ENCODE measurements around the gene SLC35F1. TPM values are rescaled to one million over a fixed set of nuclear protein-coding genes. Genes with fewer than 3 reads are reported as not detected.

SLC35F1 gene
- total RNA-seq, 1 donor from 2014 or later: not detected

DNA sequence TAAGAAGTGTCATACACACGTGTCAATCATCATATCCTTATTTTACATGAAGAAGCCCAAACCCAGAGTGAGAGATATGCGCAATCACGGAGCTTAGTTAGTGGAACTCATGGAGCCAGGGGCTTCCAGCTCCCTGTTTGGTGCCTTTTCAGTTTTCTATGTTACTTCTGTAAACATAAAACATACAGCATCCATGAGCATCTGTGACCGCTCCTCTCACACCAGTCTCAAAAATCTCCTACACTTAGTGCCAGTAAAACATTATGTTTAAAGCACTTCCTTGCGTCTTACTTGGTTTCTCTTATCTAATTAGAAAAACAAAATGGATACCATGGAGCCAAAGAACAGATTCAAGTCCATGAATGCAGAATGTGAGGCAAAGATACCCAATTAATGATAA, 240.4 kb downstream of the SLC35F1 start:
- Mint-ChIP-seq H3K4me1 (no peaks in the 10 kb centered on the region), H3K27me3 (no peaks in the 10 kb centered on the region), H3K36me3 (ENCODE audit: low read depth) (no peaks in the 10 kb centered on the region), H3K4me3 (no peak overlapping the region), H3K27ac (no peak overlapping the region), H3K9me3 (peaks cover 2% of the 10 kb centered on the region)
- TF ChIP-seq, protein P1, sequence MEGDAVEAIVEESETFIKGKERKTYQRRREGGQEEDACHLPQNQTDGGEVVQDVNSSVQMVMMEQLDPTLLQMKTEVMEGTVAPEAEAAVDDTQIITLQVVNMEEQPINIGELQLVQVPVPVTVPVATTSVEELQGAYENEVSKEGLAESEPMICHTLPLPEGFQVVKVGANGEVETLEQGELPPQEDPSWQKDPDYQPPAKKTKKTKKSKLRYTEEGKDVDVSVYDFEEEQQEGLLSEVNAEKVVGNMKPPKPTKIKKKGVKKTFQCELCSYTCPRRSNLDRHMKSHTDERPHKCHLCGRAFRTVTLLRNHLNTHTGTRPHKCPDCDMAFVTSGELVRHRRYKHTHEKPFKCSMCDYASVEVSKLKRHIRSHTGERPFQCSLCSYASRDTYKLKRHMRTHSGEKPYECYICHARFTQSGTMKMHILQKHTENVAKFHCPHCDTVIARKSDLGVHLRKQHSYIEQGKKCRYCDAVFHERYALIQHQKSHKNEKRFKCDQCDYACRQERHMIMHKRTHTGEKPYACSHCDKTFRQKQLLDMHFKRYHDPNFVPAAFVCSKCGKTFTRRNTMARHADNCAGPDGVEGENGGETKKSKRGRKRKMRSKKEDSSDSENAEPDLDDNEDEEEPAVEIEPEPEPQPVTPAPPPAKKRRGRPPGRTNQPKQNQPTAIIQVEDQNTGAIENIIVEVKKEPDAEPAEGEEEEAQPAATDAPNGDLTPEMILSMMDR (IDR thresholded peaks at IDR 0.05): no peak
- CTCF ChIA-PET: no interaction called here
- POLR2A ChIA-PET: no interaction called here
- DNase-seq (no peak), ATAC-seq (ENCODE audit: low read depth) (no peak)
- intact Hi-C loops (cut with micrococcal nuclease): no loop called here

DNA sequence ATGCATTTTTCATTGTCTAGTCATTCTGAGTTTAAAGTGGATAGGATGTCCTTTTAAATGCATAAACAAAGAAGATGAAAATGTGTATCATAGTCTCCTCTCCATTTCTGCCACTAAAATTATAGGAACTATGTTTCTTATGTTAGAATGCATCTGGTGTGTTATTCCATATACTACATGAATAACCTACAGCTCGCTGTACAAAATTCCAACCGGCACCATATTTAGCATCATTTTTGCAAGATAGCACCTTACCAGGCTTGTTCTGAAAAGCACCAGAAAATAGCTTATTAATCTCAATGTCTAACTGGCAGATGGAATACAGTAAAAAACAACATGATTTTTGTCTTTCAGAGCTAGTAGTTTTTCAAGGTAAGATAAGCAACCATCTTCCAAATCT, 241.5 kb downstream of the SLC35F1 start:
- Mint-ChIP-seq H3K4me3 (no peak overlapping the region), H3K4me1 (no peaks in the 10 kb centered on the region), H3K27me3 (no peaks in the 10 kb centered on the region), H3K9me3 (peaks cover 2% of the 10 kb centered on the region), H3K27ac (no peak overlapping the region), H3K36me3 (ENCODE audit: low read depth) (no peaks in the 10 kb centered on the region)
- ChIA-PET POLR2A (no interaction called here), CTCF (no interaction called here)
- ATAC-seq (ENCODE audit: low read depth) (no peak), DNase-seq (no peak)
- intact Hi-C loops (cut with micrococcal nuclease): no loop called here
- TF ChIP-seq, protein P1 (IDR thresholded peaks at IDR 0.05): no peak

DNA sequence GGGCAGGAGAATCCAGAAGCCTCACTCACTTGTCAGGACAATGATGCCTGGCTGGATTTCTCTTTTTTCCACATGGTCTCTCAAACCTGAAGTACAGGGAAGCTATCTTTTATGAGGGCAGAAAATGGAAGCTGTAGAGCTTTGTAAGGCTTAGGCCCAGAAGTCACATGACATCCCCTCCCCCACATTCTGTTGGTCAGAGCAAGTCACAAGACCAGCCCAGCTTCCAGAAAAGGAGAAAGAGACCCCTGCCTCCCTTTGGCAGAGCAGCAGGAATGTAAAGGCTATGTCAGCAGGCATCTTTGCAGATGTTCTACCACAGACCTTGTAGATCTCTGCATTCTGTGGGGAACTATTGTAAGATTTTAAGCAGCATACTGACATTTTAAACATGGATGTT, 245.5 kb downstream of the SLC35F1 start:
- Mint-ChIP-seq H3K27me3 (no peaks in the 10 kb centered on the region), H3K9me3 (no peaks in the 10 kb centered on the region), H3K4me3 (no peak overlapping the region), H3K4me1 (no peaks in the 10 kb centered on the region), H3K27ac (no peak overlapping the region), H3K36me3 (ENCODE audit: low read depth) (no peaks in the 10 kb centered on the region)
- TF ChIP-seq, protein P1 (IDR thresholded peaks at IDR 0.05): no peak
- ChIA-PET POLR2A (no interaction called here), CTCF (no interaction called here)
- ATAC-seq (ENCODE audit: low read depth) (no peak), DNase-seq (no peak)
- intact Hi-C loops (cut with micrococcal nuclease): no loop called here

DNA sequence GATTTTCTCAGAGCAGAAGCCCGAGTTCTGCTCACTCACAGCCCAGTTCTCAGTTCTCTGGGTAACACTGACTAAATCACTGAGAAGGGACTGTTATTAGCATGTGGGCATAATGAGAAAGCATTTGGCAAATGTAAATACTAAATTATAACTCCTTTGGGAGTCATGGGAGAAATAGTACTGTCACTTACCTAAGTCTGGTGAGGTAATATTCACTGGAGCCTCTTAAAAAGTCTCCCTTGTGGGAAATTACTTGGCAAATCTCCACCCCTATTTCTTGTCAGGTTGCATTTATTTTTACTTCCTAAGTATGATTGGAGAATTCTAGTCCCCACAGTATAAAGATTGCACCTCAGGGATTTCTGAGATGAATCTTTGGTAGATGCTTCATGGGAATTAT, 254.3 kb downstream of the SLC35F1 start:
- intact Hi-C loops (cut with micrococcal nuclease): no loop called here
- ATAC-seq (ENCODE audit: low read depth) (no peak), DNase-seq (no peak)
- no peak overlapping the region for H3K27ac Mint-ChIP-seq
- ChIA-PET POLR2A (no interaction called here), CTCF (no interaction called here)
- no peak overlapping the region for H3K4me3 Mint-ChIP-seq
- TF ChIP-seq, protein P1 (IDR thresholded peaks at IDR 0.05): no peak
- no peaks in the 10 kb centered on the region for H3K4me1 Mint-ChIP-seq
- no peaks in the 10 kb centered on the region for H3K27me3 Mint-ChIP-seq
- H3K36me3 Mint-ChIP-seq (ENCODE audit: low read depth): no peaks in the 10 kb centered on the region
- H3K9me3 Mint-ChIP-seq: no peaks in the 10 kb centered on the region

DNA sequence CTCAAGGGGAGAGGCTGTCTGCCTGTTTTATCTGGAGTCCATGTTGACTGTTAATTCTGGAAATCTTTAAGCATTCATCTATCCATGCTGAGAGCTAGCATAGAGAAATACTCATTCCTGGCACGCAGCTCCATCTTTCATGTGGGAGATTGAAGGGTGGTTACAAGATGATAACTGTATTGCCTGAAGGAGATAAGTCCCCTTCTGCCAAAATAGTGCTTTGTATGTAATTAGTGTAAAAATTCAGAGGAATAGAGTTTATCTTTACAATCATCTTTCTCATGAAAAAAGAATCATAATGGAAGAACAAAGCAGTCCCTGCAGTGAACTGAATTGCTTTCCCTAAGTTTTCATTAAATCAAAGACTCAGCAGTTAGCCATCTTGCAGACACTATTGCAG, 256.5 kb downstream of the SLC35F1 start:
- ATAC-seq (ENCODE audit: low read depth): no peak
- Mint-ChIP-seq H3K4me3 (no peak overlapping the region), H3K27ac (no peak overlapping the region), H3K36me3 (ENCODE audit: low read depth) (no peaks in the 10 kb centered on the region), H3K27me3 (no peaks in the 10 kb centered on the region), H3K4me1 (no peaks in the 10 kb centered on the region), H3K9me3 (no peaks in the 10 kb centered on the region)
- no peak for DNase-seq
- intact Hi-C loops (cut with micrococcal nuclease): no loop called here
- CTCF ChIA-PET: no interaction called here
- POLR2A ChIA-PET: no interaction called here
- TF ChIP-seq, protein P1 (IDR thresholded peaks at IDR 0.05): no peak

Measured in activated B cell treated with CpG ODN at 0.5 μM for 24 hours (primary cell).